Measurements from ENCODE around the gene UNC5B. TPM values are rescaled to one million over a fixed set of nuclear protein-coding genes. Genes with fewer than 3 reads are reported as not detected.

UNC5B gene
- total and polyA plus RNA-seq, 2 experiments from 2014 or later: 2.7 to 6.5 TPM

DNA sequence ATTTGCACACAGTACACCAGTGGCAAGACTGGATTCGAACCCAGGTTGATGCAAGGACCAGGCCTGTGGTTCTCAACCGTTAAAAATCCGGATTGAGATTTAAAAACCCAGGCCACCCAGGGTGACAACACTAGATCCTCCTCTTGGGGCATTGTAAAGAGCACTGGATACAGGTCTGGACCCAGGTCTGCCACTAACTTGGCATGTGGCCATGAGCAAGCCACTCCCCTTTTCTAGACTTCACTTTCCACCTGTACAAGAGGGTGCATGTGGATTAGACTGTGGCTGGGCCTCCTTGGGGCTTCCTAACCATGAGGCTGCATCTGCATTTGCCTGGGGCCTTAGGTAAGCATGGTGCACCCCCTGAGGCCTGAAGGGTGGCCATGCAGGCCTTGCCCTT lies 85.0 kb downstream of the UNC5B start:
- Histone ChIP-seq H3K36me3 (ENCODE audit: low read depth) (no peaks in the 10 kb centered on the region), H2AFZ (no peak overlapping the region), H3K27ac (no peak overlapping the region), H3K79me2 (ENCODE audit: insufficient read depth) (no peaks in the 10 kb centered on the region), H3K4me3 (no peak overlapping the region), H3F3A (ENCODE audit: insufficient read depth) (no peaks in the 10 kb centered on the region), H3K4me1 (ENCODE audit: insufficient read depth) (no peaks in the 10 kb centered on the region), H3K27me3 (replicated peaks; ENCODE audit: insufficient read depth) (no peaks in the 10 kb centered on the region), H3K9ac (no peak overlapping the region), H3K9me3 (ENCODE audit: low read depth) (no peaks in the 10 kb centered on the region), H3K4me2 (ENCODE audit: unreplicated experiment) (no peak overlapping the region), H4K20me1 (ENCODE audit: insufficient read depth) (no peaks in the 10 kb centered on the region), H3K9me2 (ENCODE audit: insufficient read depth) (no peaks in the 10 kb centered on the region)
- 84 to 85% methylated on average over 3 of the region's 3 CpGs for WGBS, 2 experiments (ENCODE audit: low coverage in 1 of 2, low lambda C conversion rate in 2 of 2, missing lambda C conversion rate in 2 of 2)
- in situ Hi-C loops (cut with MboI): no loop called here
- DNase-seq: no peak
- no peak for TF ChIP-seq EZH2phosphoT487 (IDR thresholded peaks at IDR 0.05; ENCODE audit: insufficient read depth, low read depth)
- no peak for TF ChIP-seq EZH2 (IDR thresholded peaks at IDR 0.05; ENCODE audit: insufficient read depth, poor library complexity, severe bottlenecking)

DNA sequence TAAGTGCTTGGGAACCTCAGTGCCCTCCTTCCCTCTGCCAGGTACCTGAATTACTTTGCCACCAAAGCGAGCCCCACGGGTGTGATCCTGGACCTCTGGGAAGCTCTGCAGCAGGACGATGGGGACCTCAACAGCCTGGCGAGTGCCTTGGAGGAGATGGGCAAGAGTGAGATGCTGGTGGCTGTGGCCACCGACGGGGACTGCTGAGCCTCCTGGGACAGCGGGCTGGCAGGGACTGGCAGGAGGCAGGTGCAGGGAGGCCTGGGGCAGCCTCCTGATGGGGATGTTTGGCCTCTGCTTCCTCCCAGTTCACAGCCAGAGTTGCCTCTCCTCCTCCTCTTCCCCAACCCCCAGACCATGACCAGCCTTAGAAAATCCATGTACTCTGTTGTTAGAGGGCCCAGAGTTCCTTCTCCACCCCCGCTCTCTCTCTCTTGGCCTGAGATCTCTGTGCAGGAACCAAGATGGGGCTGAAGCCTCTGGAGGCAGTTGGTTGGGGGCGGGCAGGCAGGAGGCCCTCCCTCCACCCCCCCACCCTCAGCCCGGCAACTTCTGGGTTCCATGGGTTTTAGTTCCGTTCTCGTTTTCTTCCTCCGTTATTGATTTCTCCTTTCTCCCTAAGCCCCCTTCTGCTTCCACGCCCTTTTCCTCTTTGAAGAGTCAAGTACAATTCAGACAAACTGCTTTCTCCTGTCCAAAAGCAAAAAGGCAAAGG lies 86.9 kb downstream of the UNC5B start:
- no peak overlapping the region for H3K4me2 ChIP-seq (ENCODE audit: unreplicated experiment)
- no peaks in the 10 kb centered on the region for H3K4me1 ChIP-seq (ENCODE audit: insufficient read depth)
- no peaks in the 10 kb centered on the region for H3K9me3 ChIP-seq (ENCODE audit: low read depth)
- H4K20me1 ChIP-seq (ENCODE audit: insufficient read depth): no peaks in the 10 kb centered on the region
- in situ Hi-C loops (cut with MboI): no loop called here
- no peaks in the 10 kb centered on the region for H3K36me3 ChIP-seq (ENCODE audit: low read depth)
- no peak overlapping the region for H2AFZ ChIP-seq
- no peak overlapping the region for H3K9ac ChIP-seq
- H3K9me2 ChIP-seq (ENCODE audit: insufficient read depth): no peaks in the 10 kb centered on the region
- no peaks in the 10 kb centered on the region for H3K27me3 ChIP-seq (replicated peaks; ENCODE audit: insufficient read depth)
- TF ChIP-seq EZH2phosphoT487 (IDR thresholded peaks at IDR 0.05; ENCODE audit: insufficient read depth, low read depth): no peak
- TF ChIP-seq EZH2 (IDR thresholded peaks at IDR 0.05; ENCODE audit: insufficient read depth, poor library complexity, severe bottlenecking): no peak
- no peaks in the 10 kb centered on the region for H3K79me2 ChIP-seq (ENCODE audit: insufficient read depth)
- no peak overlapping the region for H3K4me3 ChIP-seq
- no peak overlapping the region for H3K27ac ChIP-seq
- WGBS, 2 experiments (ENCODE audit: low coverage in 1 of 2, low lambda C conversion rate in 2 of 2, missing lambda C conversion rate in 2 of 2): 85 to 94% methylated on average over 10 to 13 of the region's 14 CpGs
- H3F3A ChIP-seq (ENCODE audit: insufficient read depth): no peaks in the 10 kb centered on the region
- no peak for DNase-seq

DNA sequence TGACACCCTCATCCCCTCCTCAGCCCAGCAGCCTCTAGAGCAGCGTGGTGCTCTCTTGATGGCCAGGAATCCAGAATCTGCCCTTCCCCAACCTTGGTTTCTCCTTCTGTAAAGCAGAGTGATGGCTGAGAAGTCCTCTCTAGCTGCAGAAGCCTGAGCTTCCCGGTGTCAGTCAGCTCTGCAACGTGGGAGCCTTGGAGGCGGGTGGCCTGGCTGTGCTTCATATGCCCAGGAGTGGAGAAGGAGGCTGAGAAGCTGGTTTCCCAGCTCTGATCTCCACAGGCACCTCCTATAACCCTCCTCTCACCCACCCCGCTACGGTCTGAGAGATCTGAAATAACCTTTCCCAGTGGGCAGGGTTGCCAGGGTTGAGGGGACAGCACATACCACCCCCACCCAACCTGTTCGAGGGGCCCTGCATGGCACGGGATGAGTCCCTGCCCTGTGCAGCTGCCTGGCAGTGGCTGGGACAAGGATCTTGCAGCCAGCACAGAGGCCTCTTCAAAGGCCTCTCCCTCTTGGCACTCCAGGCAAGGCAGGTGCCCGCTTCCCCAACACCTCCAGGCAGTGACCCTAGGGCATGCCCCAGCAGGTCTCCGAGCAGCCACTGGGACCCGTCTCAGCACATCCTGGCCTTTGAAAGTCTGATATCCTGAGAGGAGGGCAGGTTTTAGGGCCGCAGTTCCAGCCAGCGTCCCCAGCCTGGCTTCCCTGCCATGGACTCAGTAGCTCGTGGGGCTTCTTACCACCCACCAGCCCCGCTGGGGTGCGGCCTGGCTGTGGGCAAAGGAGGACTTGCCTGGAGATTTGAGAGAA lies 88.4 kb downstream of the UNC5B start:
- no peak overlapping the region for H3K27ac ChIP-seq
- no peaks in the 10 kb centered on the region for H3K9me2 ChIP-seq (ENCODE audit: insufficient read depth)
- H3K27me3 ChIP-seq (replicated peaks; ENCODE audit: insufficient read depth): no peaks in the 10 kb centered on the region
- H3K4me2 ChIP-seq (ENCODE audit: unreplicated experiment): no peak overlapping the region
- TF ChIP-seq EZH2 (IDR thresholded peaks at IDR 0.05; ENCODE audit: insufficient read depth, poor library complexity, severe bottlenecking) (no peak), EZH2phosphoT487 (IDR thresholded peaks at IDR 0.05; ENCODE audit: insufficient read depth, low read depth) (no peak)
- H3K9me3 ChIP-seq (ENCODE audit: low read depth): no peaks in the 10 kb centered on the region
- WGBS, 2 experiments (ENCODE audit: low coverage in 1 of 2, low lambda C conversion rate in 2 of 2, missing lambda C conversion rate in 2 of 2): 82 to 83% methylated on average over 15 to 16 of the region's 16 CpGs
- no peaks in the 10 kb centered on the region for H3K4me1 ChIP-seq (ENCODE audit: insufficient read depth)
- no peaks in the 10 kb centered on the region for H4K20me1 ChIP-seq (ENCODE audit: insufficient read depth)
- H3K4me3 ChIP-seq: no peak overlapping the region
- H3K79me2 ChIP-seq (ENCODE audit: insufficient read depth): no peaks in the 10 kb centered on the region
- H2AFZ ChIP-seq: no peak overlapping the region
- in situ Hi-C loops (cut with MboI): no loop called here
- no peak for DNase-seq
- H3F3A ChIP-seq (ENCODE audit: insufficient read depth): no peaks in the 10 kb centered on the region
- H3K9ac ChIP-seq: no peak overlapping the region
- H3K36me3 ChIP-seq (ENCODE audit: low read depth): no peaks in the 10 kb centered on the region

DNA sequence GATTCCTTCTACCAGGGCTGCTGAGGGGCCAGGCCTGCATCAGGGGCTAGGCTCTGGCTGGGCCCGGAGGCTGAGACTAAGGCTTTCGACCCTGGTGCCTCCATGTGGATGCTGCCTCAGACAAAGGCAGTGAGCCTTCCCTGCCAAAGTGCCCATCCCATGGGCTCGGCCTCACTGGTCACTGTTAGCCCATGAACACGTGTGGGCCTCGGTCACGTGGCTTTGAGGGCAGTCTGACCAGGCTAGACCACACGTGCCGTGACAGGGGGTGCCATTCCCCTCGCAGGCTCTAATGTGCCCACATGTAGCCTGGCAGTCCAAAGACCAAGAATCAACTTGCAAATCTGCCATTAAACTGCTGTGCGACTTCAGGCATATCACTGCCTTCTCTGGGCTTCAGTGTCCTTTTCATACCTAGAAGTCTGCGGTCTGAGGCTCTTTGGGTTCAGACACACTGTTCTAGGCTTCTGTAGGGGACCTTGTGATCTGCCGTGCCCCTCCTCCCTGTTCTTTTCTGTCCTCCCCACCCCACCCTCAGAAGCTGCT lies 89.1 kb downstream of the UNC5B start:
- H3K4me1 ChIP-seq (ENCODE audit: insufficient read depth): no peaks in the 10 kb centered on the region
- H3K27ac ChIP-seq: no peak overlapping the region
- no peaks in the 10 kb centered on the region for H3F3A ChIP-seq (ENCODE audit: insufficient read depth)
- H3K4me3 ChIP-seq: no peak overlapping the region
- H4K20me1 ChIP-seq (ENCODE audit: insufficient read depth): no peaks in the 10 kb centered on the region
- no peaks in the 10 kb centered on the region for H3K79me2 ChIP-seq (ENCODE audit: insufficient read depth)
- H3K36me3 ChIP-seq (ENCODE audit: low read depth): no peaks in the 10 kb centered on the region
- no peaks in the 10 kb centered on the region for H3K9me3 ChIP-seq (ENCODE audit: low read depth)
- no peak for DNase-seq
- no peak overlapping the region for H3K9ac ChIP-seq
- no peak overlapping the region for H3K4me2 ChIP-seq (ENCODE audit: unreplicated experiment)
- H3K9me2 ChIP-seq (ENCODE audit: insufficient read depth): no peaks in the 10 kb centered on the region
- WGBS, 2 experiments (ENCODE audit: low coverage in 1 of 2, low lambda C conversion rate in 2 of 2, missing lambda C conversion rate in 2 of 2): 71 to 75% methylated on average over 11 to 12 of the region's 12 CpGs
- TF ChIP-seq EZH2 (IDR thresholded peaks at IDR 0.05; ENCODE audit: insufficient read depth, poor library complexity, severe bottlenecking) (no peak), EZH2phosphoT487 (IDR thresholded peaks at IDR 0.05; ENCODE audit: insufficient read depth, low read depth) (no peak)
- H3K27me3 ChIP-seq (replicated peaks; ENCODE audit: insufficient read depth): no peaks in the 10 kb centered on the region
- in situ Hi-C loops (cut with MboI): no loop called here
- no peak overlapping the region for H2AFZ ChIP-seq
